ENCODE results near the gene FANCG. TPM values are rescaled to one million over a fixed set of nuclear protein-coding genes. Genes with fewer than 3 reads are reported as not detected.

The FANCG gene
- 14.1 and 19.2 TPM in 2 replicates for total RNA-seq

DNA sequence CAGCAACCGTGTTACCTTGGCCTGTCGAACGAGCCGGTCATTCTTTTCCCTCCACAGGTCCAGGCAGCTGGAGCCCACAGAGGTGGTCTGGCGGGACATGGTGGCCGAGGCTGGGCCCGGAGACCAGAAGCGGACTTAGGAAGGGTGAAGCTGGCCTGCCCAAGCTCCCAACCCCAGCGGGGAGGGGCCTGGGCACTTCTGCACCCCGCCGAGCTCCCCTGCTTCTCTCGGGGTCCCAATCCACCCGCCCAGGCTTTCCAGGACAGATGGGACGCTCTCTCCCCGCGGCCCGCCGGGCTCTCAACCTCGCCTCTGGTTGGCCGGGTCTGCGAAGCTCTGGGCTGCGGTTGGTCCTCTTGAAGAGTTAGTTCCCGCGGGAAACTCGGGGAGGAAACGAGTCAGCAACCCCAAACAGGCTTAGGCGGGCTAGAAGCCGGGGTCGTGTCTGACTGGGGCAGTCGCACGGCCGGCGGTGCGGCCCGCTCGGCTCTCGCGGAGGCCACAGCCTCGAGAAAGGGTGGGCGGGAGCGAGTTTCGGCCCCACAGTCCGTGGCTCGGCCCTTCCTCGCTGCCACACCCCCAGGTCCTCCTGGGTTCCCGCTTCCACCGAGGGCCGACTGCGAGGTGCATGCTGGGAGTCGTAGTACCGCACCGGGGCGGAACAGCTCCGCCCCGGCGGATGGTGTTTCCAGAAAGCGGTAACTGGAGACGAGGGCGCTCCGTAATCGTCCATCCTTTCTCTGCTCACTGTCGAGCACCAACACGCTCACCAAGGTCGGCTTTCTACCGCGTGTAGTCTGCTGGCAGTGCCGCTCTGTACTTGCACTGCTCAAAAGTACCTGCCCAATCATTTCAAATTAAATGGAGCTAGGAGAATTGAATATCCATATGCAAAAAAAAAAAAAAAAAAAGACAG lies at the start of gene FANCG:
TSS of gene FANCG (minus strand) at position 517 of the 916 bp plus-strand sequence. CDS start at position 99, 418 bp downstream.

GRCh38 chr9:35115680-35116538 lies 36.2 kb upstream of the FANCG start, which contains the start of gene ATOSB:
Gene ATOSB, minus strand, starts transcription at chr9:35115862. Its CDS starts 7,588 bp downstream, at chr9:35108274.

GRCh38 chr9:35102769-35103659 lies 23.3 kb upstream of the FANCG start, which contains the start of gene STOML2:
Gene STOML2, minus strand, starts transcription at chr9:35103131. Its CDS starts 37 bp downstream, at chr9:35103094.

DNA sequence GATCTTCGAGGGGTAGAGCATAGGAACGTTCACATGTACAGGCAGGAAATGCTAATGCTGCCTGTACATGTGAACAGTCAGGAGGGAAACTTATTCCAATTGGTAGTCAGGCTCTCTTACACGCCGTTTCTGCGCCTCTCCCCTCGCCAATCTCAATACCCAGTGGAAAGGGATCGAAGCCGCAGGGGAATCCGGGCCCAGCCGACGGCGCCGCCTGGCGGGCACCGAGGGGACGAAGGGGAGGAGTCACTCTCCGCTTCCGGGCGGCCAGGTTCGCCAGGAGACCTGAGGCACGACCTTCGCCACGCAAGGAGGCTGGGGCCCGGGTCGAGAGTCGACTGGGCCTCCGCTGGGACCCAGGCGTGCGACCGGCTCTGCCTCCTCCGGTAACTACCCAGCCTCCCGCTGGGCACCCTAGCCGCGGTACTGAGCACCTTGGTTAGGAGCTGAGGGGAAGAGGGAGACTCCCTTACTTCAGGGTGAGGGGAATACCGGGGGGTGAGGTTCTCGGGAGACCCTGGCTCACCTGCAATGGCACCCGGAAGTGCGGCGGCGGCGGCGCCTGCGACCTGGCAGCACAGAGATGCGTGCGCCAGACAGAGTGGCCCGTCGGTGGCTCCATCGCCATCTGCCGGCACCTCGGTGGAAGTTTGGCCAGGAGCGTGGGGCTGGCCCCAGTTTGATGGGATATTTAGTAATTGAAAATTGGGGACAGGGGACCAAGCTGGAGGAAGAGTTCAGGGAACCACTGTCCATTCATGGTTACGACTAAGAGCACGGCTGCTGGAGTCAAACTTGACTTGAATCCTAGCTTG lies 16.5 kb upstream of the FANCG start, which contains the start of gene PIGO:
TSS of gene PIGO (minus strand) at position 557 of the 815 bp plus-strand sequence. CDS start 1,026 bp downstream, outside the sequence.

GRCh38 chr9:35072461-35073278 lies 7.1 kb downstream of the FANCG start, which contains the start of gene VCP:
Gene VCP, minus strand, starts transcription at chr9:35072625. Its CDS starts 272 bp downstream, at chr9:35072353.

Other genes with a start within 250 kb of the FANCG start
- 0.06 and 0.13 TPM in 2 replicates for gene PHF24, start 121.7 kb downstream of the FANCG start, total RNA-seq
- 11.2 and 11.6 TPM in 2 replicates for gene DNAJB5, start 90.2 kb downstream of the FANCG start, total RNA-seq
- 411 and 466 TPM in 2 replicates for gene VCP, start 7.3 kb downstream of the FANCG start, total RNA-seq
- 11.8 and 12.2 TPM in 2 replicates for gene PIGO, start 16.6 kb upstream of the FANCG start, total RNA-seq
- 102 and 127 TPM in 2 replicates for gene STOML2, start 23.2 kb upstream of the FANCG start, total RNA-seq
- 28.6 and 34.7 TPM in 2 replicates for gene ATOSB, start 35.9 kb upstream of the FANCG start, total RNA-seq
- gene UNC13B, start 82.1 kb upstream of the FANCG start, total RNA-seq: 34.3 and 35.1 TPM in 2 replicates

Measured in aortic smooth muscle cell (primary cell).